HepG2 (cell line): ENCODE results near the gene MIA2. TPM values are rescaled to one million over a fixed set of nuclear protein-coding genes. Genes with fewer than 3 reads are reported as not detected.

ENCODE experiments used
- HNF1A ChIP-seq, 2 experiments: sonication (generic) in 1 of 2; formaldehyde crosslinking in 1 of 2; IDR thresholded peaks; 2 replicates each; pipeline versions ENCODE4 v1.4.0 to v1.6.1; 2016 to 2020; ENCODE audit warnings: borderline replicate concordance in 1 of 2, low read depth in 1 of 2, mild to moderate bottlenecking in 1 of 2, missing genetic modification reagents in 1 of 2
- KAT2B ChIP-seq: fragments of 150-350 bp; IDR thresholded peaks from 2 replicates; pipeline ENCODE4 v1.6.1; 2014; ENCODE audit warnings: low read depth, low read length, borderline replicate concordance
- MED1 ChIP-seq: sonication (generic); formaldehyde crosslinking; IDR thresholded peaks from 2 replicates; pipeline ENCODE4 v1.4.0; 2020; ENCODE audit warnings: missing genetic modification reagents
- ZBTB1 ChIP-seq: sonication (generic); formaldehyde crosslinking; IDR thresholded peaks from 2 replicates; pipeline ENCODE4 v1.4.0; 2020; ENCODE audit warnings: missing genetic modification reagents, borderline replicate concordance
- ZBTB34 ChIP-seq: sonication (generic); formaldehyde crosslinking; IDR thresholded peaks from 2 replicates; pipeline ENCODE4 v1.8.0; 2022; ENCODE audit warnings: mild to moderate bottlenecking, missing genetic modification reagents
- ZNF138 ChIP-seq: sonication (generic); formaldehyde crosslinking; IDR thresholded peaks from 2 replicates; pipeline ENCODE4 v1.5.0; 2020; ENCODE audit warnings: mild to moderate bottlenecking, low read depth, missing genetic modification reagents
- ZNF207 ChIP-seq: fragments of 450-650 bp; IDR thresholded peaks from 2 replicates; pipeline ENCODE4 v1.6.1; 2016; ENCODE audit warnings: antibody characterized with exemption, borderline replicate concordance
- ZNF335 ChIP-seq: sonication (generic); formaldehyde crosslinking; IDR thresholded peaks from 2 replicates; pipeline ENCODE4 v1.4.0; 2020; ENCODE audit warnings: missing genetic modification reagents
- polyA plus RNA-seq, 8 experiments: library from polyadenylated mRNA; depleted of rRNA in 3 of 8; stranded (reverse) in 7 of 8; unstranded in 1 of 8; fragments of >200 nt; fragmentation: Illumina TruSeq in 4 of 8; extraction: Trizol in 4 of 8; gene quantifications; 2 replicates each; pipeline versions ENCODE4 v1.2.1 to v1.2.3, GENCODE V29; 2011 to 2016; ENCODE audit warnings: low read depth in 4 of 8, missing spikeins in 1 of 8, mixed read lengths in 1 of 8; ENCODE audit not compliant: insufficient read depth in 1 of 8
- total RNA-seq, 5 experiments: library from RNA; depleted of rRNA; stranded (reverse); fragments of >200 nt; fragmentation: Illumina TruSeq; extraction: Trizol; gene quantifications; 2 replicates each; pipeline ENCODE4 v1.2.3, GENCODE V29; 2016; ENCODE audit warnings: low read depth in 1 of 5
- TF ChIP-seq, protein P1 (sequence below): sonication (generic); formaldehyde crosslinking; IDR thresholded peaks from 2 replicates; pipeline ENCODE4 v1.4.0; 2020; ENCODE audit warnings: missing genetic modification reagents, borderline replicate concordance
- TF ChIP-seq, protein P2 (sequence below): sonication (generic); formaldehyde crosslinking; IDR thresholded peaks from 2 replicates; pipeline ENCODE4 v1.5.1; 2020; ENCODE audit warnings: mild to moderate bottlenecking, missing genetic modification reagents, borderline replicate concordance
- TF ChIP-seq, protein P3 (sequence below): sonication (generic); formaldehyde crosslinking; IDR thresholded peaks from 2 replicates; pipeline ENCODE4 v1.5.1; 2020; ENCODE audit warnings: missing genetic modification reagents, mild to moderate bottlenecking, borderline replicate concordance
- TF ChIP-seq, protein P4 (sequence below): sonication (generic); formaldehyde crosslinking; IDR thresholded peaks from 2 replicates; pipeline ENCODE4 v1.4.0; 2020; ENCODE audit warnings: mild to moderate bottlenecking, missing genetic modification reagents, borderline replicate concordance

Gene MIA2
- total and polyA plus RNA-seq, 2 of the 13 experiments (the other 11 are each of a cell fraction or from before 2014, with no cell fraction given), result 134 to 158 TPM

DNA sequence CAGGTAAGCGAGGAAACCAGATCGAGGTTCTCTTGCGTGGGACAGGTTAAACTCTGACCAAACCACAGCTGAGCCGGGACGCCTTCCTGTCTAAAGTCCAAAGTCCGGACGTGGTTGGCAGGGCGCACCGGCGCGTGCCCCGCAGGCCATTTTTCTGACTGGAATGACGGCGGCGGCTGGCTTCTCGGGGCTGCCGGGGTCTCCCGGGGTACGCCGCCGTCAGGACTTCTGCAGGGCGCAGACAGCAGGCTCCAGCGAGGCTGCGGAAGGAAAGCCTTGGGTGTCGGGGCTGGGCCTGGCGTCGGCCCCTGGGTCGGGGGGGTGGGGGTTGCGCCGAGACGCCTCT, 32.8 kb downstream of the MIA2 start (continued):
- TF ChIP-seq, protein P1, sequence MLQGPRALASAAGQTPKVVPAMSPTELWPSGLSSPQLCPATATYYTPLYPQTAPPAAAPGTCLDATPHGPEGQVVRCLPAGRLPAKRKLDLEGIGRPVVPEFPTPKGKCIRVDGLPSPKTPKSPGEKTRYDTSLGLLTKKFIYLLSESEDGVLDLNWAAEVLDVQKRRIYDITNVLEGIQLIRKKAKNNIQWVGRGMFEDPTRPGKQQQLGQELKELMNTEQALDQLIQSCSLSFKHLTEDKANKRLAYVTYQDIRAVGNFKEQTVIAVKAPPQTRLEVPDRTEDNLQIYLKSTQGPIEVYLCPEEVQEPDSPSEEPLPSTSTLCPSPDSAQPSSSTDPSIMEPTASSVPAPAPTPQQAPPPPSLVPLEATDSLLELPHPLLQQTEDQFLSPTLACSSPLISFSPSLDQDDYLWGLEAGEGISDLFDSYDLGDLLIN, result peak; percentile 95; the same call in 1 of the 2 replicates
- TF ChIP-seq ZNF207 (no peak), ZBTB34 (CRISPR knock-in tag) (peak; percentile 93), MED1 (CRISPR knock-in tag) (peak; percentile 95), ZNF335 (peak; percentile 85; the same call in 1 of the 2 replicates), ZNF138 (CRISPR knock-in tag) (peak; percentile 81; the same call in 1 of the 2 replicates), ZBTB1 (peak; percentile 78; the same call in 1 of the 2 replicates), HNF1A (IDR thresholded peaks at IDR 0.05; ENCODE audit: low read depth) (peak; percentile 71), HNF1A (CRISPR knock-in tag; IDR thresholded peaks at IDR 0.05; ENCODE audit: borderline replicate concordance) (peak; percentile 92; the same call in 1 of the 2 replicates), KAT2B (no peak)
- TF ChIP-seq, protein P2, sequence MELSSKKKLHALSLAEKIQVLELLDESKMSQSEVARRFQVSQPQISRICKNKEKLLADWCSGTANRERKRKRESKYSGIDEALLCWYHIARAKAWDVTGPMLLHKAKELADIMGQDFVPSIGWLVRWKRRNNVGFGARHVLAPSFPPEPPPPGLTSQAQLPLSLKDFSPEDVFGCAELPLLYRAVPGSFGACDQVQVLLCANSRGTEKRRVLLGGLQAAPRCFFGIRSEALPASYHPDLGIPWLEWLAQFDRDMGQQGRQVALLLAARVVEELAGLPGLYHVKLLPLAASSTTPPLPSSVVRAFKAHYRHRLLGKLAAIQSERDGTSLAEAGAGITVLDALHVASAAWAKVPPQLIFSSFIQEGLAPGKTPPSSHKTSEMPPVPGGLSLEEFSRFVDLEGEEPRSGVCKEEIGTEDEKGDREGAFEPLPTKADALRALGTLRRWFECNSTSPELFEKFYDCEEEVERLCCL (CRISPR knock-in tag), result no peak
- TF ChIP-seq, protein P3, sequence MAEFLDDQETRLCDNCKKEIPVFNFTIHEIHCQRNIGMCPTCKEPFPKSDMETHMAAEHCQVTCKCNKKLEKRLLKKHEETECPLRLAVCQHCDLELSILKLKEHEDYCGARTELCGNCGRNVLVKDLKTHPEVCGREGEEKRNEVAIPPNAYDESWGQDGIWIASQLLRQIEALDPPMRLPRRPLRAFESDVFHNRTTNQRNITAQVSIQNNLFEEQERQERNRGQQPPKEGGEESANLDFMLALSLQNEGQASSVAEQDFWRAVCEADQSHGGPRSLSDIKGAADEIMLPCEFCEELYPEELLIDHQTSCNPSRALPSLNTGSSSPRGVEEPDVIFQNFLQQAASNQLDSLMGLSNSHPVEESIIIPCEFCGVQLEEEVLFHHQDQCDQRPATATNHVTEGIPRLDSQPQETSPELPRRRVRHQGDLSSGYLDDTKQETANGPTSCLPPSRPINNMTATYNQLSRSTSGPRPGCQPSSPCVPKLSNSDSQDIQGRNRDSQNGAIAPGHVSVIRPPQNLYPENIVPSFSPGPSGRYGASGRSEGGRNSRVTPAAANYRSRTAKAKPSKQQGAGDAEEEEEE (CRISPR knock-in tag), result no peak; the same call in 1 of the 2 replicates
- TF ChIP-seq, protein P4, sequence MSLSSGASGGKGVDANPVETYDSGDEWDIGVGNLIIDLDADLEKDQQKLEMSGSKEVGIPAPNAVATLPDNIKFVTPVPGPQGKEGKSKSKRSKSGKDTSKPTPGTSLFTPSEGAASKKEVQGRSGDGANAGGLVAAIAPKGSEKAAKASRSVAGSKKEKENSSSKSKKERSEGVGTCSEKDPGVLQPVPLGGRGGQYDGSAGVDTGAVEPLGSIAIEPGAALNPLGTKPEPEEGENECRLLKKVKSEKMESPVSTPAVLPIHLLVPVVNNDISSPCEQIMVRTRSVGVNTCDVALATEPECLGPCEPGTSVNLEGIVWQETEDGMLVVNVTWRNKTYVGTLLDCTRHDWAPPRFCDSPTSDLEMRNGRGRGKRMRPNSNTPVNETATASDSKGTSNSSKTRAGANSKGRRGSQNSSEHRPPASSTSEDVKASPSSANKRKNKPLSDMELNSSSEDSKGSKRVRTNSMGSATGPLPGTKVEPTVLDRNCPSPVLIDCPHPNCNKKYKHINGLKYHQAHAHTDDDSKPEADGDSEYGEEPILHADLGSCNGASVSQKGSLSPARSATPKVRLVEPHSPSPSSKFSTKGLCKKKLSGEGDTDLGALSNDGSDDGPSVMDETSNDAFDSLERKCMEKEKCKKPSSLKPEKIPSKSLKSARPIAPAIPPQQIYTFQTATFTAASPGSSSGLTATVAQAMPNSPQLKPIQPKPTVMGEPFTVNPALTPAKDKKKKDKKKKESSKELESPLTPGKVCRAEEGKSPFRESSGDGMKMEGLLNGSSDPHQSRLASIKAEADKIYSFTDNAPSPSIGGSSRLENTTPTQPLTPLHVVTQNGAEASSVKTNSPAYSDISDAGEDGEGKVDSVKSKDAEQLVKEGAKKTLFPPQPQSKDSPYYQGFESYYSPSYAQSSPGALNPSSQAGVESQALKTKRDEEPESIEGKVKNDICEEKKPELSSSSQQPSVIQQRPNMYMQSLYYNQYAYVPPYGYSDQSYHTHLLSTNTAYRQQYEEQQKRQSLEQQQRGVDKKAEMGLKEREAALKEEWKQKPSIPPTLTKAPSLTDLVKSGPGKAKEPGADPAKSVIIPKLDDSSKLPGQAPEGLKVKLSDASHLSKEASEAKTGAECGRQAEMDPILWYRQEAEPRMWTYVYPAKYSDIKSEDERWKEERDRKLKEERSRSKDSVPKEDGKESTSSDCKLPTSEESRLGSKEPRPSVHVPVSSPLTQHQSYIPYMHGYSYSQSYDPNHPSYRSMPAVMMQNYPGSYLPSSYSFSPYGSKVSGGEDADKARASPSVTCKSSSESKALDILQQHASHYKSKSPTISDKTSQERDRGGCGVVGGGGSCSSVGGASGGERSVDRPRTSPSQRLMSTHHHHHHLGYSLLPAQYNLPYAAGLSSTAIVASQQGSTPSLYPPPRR (CRISPR knock-in tag), result peak; percentile 94
